GM21717 (cell line): Measurements from ENCODE around the gene RMI2.

Experiments
- ATAC-seq: cut with Tn5 transposase; IDR thresholded peaks from one replicate; pipeline ENCODE4 v1.9.1; 2021; ENCODE audit warnings: mild to moderate bottlenecking, moderate library complexity; ENCODE audit not compliant: unreplicated experiment

The RMI2 gene

DNA sequence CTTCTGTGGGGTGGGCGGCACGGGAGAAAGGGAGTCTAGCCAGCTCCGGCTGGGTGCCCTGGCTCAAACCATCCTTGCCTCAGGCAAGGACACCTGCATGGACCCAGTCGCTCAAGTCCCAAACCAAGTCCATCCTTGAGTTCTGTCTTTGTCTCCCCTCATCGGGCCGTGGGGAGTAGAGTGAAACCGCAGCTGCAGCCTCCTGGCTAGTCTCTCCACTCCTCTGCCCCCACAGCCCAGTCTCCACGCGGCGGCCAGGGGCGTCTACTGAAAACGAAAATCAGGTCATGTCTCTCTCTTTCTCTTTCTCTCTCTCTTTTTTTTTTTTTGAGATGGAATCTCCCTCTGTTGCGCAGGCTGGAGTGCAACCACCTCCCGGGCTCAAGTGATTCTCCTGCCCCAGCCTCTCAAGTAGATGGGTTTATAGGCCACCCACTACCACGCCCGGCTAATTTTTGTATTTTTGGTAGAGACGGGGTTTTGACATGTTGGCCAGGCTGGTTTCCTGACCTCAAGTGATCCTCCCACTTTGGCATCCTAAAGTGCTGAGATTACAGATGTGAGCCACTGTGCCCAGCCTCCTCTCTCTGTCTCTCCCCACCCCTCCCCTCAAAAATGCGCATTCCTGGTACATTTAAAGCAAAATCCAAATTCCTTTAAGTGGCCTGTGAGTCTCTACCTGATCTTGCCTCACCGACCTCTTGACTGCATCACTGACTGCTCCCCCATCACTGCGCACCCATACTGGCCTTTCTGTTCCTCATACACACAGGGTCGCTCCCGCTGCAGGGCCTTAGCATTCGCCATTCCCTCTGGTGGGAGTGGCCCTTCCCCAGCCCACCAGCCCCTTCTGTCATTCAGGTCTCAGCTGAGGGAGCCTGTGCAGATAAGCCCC is 17.7 kb upstream of the RMI2 start:
- no peak for ATAC-seq

DNA sequence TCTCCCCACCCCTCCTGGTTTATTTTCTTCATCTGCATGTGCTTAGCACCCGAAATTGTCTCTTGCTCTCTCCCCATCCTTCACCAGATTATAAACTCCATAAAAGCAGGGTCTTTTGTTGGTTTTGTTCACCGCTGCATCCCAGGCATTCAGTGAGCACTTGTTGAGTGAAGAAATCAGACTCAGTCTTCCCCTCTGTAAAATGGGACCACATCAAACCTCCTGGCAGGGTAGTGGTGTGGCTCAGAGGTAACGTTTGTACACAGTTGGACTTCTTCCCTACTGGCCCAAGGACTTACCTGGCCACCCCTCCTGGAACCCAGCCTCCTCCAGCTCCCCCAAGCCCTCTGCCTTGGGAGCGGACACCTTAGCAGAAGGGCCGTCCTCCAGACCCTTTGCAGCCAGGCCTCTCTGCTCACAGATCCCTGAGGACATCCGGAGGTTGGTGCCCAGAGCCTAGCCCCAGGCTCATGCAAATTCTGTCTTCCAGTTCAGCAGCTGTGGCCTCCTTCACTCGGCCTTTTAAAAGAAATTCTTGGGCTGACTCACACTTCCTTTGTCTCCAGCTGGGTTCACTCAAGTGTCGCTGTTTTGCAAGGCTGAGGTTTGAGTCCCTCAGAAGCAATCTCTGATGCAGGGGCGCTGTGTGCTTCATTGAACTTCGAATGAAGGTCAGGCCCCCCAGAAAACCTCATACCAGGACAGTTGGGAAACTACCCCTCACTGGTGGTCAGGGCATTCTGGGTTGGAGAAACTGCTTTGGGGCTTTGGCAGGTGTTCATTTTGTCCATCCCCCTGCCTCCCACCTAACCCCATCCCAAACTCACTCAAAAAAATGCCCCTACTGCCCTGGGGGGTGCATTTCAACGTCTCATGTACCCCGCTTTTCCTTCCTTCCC is 16.8 kb upstream of the RMI2 start:
- ATAC-seq: peak; percentile 44

DNA sequence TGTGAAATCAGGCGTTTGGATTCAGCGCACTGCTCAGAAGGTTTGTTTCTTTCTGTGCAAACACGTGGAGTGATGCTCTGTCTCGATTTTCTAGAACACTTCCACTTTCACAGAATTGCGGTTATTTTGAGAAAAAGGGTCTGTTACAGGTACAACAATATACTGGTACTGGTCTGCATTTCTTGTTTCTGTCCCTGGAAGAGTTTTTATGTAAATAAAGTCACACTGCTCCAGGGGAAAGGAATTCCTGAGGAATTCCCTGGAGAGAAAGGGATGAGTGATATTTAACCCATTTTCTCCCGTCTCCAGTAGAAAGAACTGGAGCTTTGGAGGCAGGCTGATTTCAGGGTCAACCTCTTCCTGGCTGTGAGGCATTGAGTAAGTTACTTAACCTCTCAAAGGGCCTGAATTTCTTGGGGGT is 16.2 kb upstream of the RMI2 start:
- ATAC-seq: no peak

DNA sequence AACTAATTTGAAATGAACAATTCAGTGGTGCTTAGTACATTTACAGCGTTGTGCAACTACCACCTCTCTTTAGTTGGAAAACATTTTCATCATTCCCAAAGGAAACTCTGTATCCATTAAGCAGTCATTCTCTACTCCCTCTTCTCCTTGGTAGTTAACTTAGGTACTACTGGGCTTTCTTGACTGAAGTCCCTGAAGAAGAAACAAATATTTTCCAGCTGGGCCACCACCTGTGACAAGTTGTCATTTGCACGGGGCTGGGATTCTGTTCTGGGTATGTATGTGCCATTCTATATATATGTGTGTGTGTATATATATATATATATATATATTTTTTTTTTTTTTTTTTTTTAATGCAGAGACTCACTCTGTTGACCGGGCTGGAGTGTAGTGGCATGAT is 15.4 kb upstream of the RMI2 start:
- no peak for ATAC-seq

DNA sequence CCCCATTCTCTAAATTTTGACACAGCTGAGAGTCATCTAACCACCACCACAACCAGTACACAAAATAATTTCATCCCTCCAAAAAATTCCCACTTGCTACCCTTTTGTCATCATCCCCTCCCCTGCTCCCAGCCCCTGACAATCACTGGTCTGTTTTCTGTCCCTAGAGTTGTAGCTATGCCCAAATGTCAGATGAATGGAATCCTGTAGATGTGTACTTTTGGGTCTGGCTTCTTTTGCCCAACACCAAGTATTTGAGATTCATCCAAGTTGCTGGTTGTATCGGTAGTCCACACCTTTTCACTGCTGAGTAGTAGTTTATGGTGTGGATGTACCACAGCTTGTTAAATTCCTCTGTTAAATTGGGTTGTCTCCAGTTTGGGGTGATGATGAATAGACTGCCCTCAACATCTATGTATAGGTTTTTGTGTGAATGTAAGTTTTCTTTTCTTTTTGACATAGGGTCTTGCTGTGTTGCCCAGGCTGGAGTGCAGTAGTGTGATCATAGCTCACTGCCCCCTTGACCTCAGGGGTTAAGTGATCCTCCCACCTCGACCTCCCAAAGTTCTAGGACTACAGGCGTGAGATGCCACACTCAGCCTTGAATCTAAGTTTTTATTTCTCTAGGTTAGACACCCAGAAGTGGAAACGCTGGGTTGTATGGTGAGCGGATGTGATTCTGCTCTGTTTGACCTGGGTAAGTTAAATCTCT is 14.6 kb upstream of the RMI2 start:
- no peak for ATAC-seq

DNA sequence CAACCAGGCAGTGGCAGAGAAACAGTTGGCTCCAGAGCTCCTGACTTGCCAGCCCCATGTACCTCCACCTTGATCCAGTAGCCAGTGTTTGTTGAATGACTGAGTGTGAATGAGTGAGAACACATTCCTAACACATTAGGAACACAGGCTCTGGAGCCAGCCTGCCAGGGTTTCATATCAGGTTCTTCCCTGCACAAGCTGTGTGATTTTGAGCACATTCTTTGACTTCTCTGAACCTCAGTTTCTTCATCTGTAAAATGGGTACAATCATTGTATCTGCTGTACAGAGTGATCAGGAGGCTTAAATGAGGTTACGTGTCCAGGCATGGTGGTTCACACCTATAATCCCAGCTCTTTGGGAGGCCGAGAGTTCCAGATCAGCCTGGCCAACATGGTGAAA is 13.3 kb upstream of the RMI2 start:
- no peak for ATAC-seq

DNA sequence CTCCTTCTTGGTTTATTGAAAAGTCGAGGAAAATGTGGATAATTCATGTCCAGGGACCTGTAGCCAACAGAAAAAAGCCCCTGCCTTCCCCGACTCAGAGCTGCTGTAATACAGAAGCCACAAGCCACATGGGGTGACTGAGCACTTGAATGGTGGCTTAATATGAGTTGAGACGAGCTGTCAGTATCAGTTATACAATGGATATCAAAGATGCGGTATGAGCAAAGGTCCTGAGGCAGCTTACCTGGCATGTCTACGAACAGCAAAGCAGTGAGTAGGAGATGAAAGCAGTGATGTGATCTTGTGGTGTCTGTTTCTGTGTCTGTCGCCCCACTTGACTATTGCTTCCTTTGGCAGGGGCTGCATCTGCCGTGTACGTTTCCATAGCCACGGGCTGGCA is 12.2 kb upstream of the RMI2 start:
- no peak for ATAC-seq

DNA sequence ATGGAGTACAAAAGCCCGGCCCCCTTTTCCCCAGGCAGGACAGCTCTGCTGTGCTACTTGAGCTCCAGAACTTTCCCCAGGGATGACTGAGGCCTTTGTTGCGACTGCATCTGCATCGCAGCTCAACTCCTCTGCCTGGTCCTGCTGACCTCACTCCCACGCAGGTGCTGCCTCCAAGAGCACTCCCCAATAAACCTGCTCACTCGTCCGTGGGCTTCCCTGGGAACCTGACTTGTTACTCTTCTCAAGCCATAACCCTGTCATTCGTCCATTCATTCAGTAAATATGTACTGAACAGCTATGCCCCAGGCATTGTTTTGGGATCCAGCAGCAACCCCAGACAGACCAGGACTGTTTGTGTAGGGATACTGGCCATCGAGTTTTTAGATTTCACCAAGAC is 11.6 kb upstream of the RMI2 start:
- ATAC-seq: no peak

DNA sequence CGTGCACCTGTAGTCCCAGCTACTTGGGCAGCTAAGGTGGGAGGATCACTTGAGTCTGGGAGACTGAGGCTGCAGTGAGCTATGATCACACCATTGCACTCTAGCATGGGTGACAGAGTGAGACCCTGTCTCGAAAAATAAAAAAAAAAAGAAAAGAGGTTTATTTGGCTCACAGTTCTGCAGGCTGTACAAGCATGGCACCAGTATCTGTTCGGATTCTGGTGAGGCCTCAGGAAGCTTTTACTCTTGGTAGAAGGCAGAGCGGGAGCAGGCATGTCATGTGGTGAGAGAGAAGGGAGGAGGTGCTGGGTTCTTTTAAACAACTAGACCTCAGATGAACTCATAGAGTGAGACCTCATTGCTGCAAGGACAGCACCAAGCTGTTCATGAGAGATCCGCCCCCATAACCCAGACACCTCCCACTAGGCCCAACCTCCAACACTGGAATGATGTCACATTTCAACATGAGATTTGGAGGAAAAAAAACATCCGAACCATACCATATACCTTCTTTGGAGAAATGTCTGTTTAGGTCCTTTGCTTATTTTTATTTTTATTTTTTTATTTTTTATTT is 10.3 kb upstream of the RMI2 start:
- no peak for ATAC-seq

DNA sequence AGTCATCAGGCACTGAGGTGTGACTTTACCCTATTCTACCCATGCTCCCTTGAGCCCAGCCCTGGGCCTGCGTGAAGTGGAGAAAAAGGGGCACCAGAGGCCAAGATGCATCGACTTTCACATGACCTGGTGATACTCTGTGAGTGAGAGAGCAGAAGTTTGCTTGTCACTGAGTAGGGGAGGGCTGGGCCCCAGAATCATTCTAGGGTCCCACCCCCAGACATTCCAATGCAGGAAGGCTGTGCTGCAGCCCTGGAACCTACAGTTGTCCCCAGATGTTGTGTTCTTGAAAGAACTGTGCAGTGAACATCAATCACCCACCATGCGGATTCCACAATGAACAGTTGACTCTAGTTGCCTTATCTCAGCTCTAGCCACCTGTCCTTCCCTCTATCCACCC is 6.2 kb upstream of the RMI2 start:
- ATAC-seq: no peak

DNA sequence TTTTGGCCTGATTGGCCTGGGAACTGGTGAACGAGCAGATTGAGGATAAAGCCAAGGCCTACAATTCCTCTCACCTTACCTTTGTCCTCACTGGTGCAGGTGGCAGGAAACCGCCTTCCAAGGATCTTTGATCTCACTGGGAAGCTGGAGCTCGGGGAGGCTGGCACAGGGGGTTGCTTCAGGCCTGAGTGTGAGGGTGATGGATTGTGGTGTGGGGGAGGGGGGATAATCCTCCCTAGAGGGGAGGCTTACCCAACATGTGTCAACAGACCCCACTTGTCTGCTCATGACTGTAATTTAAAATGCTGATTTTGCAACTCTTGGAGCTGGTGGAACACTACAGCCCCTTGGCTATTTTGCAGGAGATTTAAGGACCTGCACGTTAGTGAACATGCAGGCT is 4.5 kb upstream of the RMI2 start:
- no peak for ATAC-seq

DNA sequence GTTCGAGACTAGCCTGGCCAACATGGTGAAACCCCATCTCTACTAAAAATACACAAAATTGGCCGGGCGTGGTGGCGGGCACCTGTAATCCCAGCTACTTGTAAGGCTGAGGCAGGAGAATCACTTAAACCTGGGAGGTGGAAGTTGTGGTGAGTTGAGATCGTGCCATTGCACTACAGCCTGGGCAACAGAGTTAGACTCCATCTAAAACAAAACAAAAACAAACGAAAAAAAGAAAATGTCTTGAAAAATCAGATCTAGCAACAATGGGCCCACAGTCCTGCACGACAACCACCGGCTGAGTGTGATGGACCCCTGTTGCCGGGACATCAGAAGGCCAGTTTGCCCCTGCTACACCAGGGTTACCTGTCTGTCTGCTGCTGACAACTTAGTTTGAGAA is 3.9 kb upstream of the RMI2 start:
- ATAC-seq: no peak

DNA sequence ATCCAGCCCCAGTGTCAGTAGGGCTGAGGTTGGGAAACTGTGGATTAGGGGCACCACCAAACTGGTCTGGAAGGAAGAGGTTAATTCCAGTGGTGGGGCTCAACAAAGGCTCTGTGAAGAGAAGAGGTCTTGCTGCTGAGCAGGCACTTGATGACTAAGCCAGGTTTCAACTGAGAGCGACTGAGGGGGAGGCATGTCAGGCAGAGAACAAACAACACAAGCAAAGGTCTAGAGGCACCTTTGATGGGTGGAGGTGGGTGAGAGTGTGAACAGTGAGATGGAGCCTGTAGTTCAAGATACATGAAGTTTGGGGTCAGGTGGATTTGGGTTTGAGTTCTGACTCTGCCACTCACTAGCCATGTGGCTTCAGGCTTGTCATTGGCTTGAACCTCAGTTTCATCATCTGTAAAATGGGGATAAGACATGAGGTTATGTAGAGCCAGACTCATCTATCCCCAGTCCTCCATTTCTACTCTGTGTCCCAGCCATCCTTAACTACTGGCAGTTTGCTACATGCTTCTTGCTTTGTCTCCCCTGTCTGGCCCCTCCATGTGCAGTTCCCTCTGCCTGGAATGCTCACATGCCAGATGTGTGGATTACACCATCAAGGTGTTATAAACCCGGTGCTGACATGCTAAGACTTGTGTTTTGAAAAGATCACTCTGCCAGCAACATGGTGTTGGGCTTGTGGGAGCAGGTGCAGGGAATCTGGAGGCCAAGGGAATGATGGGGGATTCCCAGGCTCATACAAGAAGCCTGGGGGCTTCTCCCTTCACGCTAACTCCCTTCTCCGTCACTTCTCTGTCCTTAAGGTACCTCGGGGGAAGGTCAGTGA is 3.0 kb upstream of the RMI2 start:
- no peak for ATAC-seq

DNA sequence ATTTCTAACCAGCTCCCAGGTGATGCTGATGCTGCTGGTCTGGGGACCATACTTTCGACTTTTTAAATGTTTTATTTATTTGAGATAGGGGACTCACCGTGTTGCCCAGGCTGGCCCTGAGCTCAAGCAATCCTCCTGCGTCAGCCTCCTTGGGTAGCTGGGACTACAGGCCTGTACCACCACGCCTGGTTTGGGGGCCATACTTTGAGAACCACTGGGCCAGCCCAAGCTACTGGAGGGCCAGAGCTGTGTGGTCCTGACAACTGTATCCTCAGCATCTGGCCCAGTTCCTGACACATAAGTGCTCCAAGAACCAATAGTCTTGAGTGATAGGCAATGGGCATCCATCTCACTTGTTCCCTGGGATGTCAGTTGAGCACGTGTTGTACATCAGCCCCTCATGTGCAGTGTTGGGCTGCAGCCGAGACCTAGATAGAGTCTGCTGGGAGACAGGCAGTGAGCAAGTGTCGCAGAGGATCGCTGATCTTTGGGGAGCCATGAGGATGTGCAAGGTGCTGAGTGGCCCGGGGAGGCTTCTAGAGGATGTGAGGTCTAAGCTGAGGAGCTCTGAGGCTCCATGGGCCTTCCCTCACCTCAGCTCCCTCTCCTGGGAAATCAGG is 1.6 kb downstream of the RMI2 start:
- ATAC-seq: no peak

DNA sequence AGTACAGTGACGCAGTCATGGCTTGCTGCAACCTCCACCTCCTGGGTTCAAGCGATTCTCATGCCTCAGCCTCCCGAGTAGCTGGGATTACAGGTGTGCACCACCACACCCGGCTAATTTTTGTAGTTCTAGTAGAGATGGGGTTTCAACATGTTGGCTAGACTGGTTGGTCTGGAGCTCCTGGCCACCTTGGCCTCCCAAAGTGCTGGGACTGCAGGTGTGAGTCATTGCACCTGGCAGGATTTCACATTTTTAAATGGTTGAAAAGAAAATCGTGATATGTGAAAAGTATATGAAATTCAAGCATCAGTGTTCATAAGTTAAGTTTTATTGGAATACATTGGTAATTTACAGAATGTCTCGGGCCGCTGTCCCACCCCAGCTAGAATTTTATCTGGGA is 2.6 kb downstream of the RMI2 start:
- ATAC-seq: no peak

DNA sequence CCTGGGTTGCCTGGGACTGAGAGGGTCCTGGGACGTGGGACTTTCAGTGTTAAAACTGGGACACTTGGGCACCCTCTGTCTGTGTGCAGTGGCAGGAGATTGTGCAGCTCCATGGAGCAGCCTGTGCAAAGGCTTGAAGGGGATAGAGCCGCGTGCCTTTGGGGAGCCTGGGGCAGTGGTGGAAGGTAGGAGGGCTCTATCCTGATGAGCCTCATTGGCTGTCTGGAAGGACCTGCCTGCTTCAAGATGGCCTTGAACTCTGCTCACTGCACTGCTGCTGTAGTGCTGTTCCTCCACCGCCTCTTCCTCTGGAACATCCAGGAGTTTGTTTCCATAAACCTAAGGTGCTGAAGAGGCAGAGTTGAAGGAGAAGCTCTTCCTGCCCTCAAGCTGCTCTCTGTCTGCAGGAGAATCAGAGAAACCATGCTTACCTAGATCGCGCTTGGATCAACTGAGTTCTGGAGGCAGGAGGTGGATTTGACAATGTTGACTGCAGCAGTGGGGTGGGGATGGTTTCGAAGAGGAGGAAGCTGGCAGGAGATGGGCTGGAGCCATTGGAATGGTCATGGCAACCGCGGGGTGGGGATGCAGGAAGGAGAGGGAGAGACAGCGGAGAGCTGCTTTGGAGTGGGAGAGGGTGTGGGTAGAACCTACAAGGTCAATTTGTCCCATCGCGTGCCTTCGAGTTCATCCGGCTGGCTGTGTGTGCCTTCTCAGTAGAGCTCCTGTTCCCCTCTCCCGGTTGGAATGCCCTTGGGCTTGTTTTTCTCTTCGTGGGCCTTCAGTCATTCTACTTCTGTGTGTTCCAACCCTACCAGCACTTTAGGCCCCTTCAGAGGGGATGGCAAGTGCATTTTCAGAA is 3.7 kb downstream of the RMI2 start:
- ATAC-seq: no peak

DNA sequence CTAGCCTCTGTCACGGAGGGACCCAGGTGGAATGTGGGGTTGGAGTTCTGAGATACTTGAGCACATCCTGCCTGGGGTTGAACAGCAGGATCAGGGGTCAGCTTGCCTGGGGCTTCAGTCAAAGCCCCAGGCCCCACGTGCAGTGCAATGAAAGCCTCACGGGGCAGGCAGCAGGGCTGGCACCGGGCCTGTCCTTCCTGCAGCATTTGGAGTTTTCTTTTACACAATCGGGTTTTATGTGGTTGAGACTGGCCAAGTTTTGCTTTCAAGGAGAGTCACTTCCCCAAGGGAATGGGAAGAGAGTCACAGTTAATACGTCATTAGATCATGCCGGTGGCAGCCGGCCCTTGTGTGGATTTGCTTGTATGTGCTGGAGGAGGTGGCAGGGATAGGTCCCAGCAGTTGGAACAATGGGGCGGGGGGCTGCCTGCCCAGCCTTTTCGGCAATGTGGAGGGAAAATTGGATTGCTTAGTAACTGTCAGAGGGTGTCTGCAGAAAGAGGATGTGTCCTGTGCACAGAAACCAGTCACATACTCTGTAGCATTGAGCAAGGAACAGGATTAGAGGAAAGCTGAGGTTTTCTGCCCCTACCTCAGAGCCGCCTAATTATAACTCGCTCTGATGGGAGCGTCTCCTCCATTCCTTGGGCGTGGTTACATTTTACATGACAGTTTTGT is 4.5 kb downstream of the RMI2 start:
- no peak for ATAC-seq

DNA sequence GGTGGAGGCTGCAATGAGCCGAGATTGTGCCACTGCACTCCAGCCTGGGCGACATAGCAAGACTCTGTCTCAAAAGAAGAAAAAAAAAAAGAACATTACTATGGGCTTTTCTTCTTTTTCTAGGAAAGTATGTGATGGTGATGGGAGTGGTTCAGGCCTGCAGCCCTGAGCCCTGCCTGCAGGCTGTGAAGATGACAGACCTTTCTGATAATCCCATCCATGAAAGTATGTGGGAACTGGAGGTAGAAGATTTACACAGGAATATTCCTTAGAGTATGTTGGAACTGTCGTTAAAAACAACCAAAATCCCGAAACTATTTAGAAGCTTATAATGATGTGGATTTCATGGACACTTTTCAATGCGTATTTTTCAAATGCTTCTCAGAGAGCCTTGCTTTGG is 5.3 kb downstream of the RMI2 start:
- no peak for ATAC-seq
